NCI-H2171 (cell line): Measurements from ENCODE around the gene SIRPA.
"Not testable (repeated sequence)": the region's sequence is repeated elsewhere in the genome, so short reads cannot be mapped to it uniquely, and the experiment has no call there.

ENCODE experiments used
- DNase-seq: peaks from one replicate; lab custom pipeline; 2025; lab: John Stamatoyannopoulos, UW

Gene SIRPA

GRCh38 chr20:1907586-1907985 lies 12.4 kb downstream of the SIRPA start:
- DNase-seq = no peak

DNA sequence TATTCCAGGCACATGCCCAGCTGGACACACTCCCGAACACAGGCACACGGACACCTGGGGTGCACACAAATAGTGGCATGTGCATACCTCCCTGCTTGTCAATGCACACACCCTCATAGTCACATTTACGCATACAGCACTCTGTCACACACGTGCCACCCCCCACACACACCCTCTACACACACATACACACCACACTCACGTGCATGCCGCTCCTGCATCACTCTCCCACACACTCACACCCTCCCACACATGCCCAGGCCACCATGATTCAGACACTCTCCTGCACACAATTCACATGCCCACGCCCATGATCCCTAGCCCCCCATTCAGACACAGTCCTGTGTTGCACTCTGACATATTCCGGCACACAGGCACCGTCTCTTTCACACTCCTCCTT lies 13.0 kb downstream of the SIRPA start:
- no peak for DNase-seq

GRCh38 chr20:1909097-1909496 lies 13.9 kb downstream of the SIRPA start:
- DNase-seq = no peak

- no peak for DNase-seq
Observed at GRCh38 chr20:1911536-1911935, 16.3 kb downstream of the SIRPA start.

DNA sequence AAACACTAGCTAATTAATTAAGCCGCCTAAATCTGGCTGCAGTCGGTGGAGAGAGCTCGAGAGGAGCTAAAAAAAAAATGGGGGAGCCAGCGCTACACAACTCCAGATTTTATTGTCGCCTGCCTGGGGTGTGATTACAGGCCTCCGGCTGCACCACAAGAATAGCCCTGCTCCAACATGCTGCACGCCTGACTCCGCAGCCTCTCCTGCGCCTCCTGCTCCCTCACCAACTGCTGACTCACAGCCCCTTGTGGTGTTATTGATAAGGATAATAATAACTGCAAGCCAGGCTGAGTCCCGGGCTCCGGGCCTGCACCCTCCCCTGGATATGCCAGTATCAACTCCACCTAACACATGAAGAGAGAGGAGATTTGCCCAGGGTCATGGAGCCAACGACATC lies 16.8 kb downstream of the SIRPA start:
- no peak for DNase-seq

- no peak for DNase-seq
Observed at GRCh38 chr20:1912646-1913045, 17.4 kb downstream of the SIRPA start.

DNA sequence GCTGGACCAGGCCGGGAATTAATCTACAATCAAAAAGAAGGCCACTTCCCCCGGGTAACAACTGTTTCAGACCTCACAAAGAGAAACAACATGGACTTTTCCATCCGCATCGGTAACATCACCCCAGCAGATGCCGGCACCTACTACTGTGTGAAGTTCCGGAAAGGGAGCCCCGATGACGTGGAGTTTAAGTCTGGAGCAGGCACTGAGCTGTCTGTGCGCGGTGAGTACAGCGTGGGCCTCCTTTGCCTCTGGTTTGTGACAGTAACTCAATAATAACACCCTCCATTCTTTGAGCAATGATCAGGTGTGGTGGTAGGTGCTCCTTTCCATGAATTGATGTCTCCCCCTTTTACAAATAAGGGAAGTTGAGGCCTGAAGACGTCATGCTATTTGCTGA lies 20.0 kb downstream of the SIRPA start:
- not testable (repeated sequence) for DNase-seq

DNA sequence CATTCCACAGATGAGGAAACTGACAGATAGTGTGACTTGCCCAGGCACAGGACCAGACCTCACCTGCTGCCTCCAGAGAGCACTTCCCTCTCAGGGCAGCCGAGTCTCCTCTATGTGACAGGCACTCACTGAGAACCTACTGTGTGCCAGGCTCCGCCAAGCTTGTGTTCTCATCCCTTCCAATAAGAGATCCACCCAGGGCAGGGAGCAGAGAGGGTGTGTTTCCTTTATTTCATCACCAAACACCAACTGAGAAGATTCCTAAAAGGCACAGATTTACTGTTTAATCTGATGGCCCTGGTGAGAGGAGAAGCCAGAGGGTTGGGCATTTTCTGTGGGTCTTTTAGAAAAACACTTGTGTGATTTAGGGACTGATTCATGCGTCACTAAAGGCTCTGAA lies 20.5 kb downstream of the SIRPA start:
- DNase-seq = no peak

GRCh38 chr20:1917786-1918185 lies 22.6 kb downstream of the SIRPA start:
- DNase-seq = no peak

DNA sequence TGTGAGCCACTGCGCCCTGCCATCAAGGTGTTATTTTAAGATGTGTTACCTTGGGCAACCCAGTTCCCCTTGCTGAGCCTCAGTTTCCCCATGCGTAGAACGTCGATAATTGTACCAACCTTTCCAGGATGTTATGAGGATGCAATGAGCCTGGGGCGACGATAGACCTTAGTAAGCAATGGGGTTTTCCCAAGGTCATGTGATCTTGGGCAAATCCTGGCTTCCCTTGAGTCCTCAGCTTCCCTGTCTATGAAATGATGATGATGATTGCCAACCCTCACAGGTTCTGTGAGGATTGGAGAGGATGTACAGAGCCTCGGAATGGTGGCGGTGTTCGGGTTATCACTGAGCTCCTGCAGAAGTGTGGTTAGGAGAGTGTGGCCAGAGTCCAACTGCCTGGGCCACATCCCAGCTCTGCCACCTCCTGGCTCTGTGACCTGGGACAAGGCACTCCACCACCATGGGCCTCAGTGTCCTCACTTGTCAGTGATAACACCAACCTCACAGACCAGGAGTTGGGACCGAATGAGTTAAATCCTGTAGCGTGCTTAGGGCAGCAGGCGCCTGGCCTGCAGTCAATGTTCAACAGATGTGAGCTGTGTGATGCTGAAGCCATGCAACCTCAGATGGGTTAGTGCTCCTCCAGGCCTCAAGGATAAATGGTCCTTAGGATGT lies 23.4 kb downstream of the SIRPA start:
- no peak for DNase-seq

DNA sequence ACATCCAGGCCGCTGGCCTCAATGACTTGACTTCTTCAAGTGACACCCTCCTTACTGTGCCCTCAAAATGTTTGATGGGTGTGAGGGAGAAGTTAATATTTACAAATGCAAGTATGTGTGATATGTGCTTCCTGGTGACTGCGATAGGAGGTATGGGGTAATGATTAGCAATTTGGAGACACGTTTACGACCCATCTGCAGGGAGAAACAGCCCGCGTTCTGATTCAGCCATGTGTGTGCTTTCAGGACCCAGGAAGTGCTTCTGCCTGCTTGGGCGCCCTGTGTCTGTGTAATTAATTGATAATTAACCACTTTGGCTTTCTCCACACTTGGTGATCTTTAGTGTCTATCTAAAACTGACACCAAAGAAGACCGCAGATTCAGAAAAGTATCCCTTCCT lies 25.0 kb downstream of the SIRPA start:
- DNase-seq = no peak

DNA sequence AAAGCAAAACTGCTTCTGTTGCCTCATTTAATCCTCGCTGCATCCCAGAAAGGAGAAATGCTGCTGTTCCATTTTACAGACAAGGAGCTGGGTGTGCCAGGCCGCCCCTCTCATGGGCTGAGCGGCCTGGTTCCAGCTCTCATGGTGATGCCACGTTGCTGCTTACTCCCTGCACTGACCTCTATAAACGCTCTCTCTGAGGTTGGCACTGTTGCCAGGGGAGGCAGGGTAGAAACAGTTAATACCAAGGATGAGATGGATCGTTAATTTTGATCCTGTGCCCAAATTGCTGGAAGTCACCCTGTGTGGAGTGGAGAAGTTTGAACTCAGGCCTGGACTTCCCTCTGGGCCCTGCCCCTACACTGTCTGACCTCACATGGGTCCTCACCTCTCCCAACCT lies 25.6 kb downstream of the SIRPA start:
- no peak for DNase-seq

GRCh38 chr20:1921985-1922384 lies 26.8 kb downstream of the SIRPA start:
- not testable (repeated sequence) for DNase-seq

GRCh38 chr20:1922786-1923185 lies 27.6 kb downstream of the SIRPA start:
- DNase-seq = no peak

GRCh38 chr20:1924910-1925861 lies 30.0 kb downstream of the SIRPA start:
- DNase-seq = no peak

DNA sequence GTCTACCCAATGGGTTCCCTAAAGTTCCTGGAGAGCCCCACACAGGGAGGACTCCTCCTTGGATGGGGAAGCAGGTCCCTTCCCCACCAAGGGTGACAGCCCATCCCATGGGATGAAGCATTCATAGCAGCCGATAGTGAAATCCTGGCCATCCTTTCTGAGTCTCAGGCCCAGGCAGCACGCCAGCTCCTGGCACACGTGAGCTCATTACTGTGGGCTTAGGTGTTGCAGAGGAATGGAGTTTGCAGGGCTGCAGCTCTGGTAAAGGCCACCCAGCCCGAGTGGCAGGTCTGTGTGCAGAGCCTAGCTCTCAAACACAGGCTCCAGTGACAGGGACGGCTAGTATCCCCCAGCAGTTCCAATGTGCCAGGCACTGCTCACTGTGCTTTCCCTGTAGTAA lies 31.0 kb downstream of the SIRPA start:
- no peak for DNase-seq

DNA sequence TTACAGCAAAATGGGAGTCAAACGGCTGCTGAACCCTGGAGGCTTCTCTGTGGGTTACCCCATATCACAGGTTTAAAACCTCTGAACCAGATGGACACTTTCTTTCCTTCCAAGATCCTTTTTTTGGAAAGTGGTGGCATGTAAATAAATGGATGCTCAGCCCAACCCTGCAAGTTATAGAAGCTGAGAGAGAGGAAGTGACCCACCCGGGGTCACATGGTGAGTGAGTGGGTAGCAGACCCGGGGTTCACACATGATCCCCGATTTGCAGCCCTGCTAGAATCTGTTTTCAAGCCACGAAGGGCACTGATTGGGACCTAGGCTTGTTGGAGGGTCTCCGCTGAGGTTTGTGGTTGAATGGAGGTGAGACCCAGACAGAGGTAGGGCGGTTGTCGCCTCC lies 32.0 kb downstream of the SIRPA start:
- no peak for DNase-seq

DNA sequence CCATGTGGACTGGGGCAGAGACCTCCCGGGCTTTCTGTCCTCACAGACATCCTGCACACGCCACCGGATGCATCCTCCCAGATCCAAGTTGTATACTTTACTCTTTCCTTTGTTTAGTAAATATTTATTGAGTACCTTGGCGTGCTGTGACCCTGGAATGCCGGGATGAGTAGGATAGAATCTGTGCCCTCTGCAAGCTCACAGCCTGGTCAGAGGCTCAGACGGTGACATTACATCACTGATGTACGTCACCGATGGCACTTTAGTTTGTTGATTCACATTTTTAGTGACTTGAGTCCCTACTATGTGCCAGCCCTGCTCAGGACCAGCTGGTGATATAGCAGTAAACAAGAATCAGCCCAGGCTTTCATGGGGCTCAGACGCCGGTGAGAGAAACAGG lies 32.9 kb downstream of the SIRPA start:
- no peak for DNase-seq

DNA sequence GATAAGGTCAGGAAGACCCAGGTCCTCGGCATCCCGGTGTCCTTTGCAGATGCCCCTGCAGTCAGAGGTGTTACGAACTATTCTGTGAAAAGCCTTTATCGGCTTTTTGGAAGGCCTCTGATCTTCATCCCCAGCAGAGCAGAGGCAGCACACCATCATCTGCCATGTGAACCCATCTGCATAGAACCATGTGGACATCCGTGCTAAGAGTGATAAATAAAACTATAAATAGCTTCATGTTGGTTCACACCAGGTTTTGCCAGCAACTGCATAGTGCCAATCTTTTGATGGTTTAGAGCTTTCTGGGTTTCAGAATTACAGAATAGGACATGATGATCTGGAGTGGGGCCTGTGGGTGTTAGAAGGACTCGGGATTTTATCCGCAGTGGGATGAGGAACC lies 33.6 kb downstream of the SIRPA start:
- no peak for DNase-seq

DNA sequence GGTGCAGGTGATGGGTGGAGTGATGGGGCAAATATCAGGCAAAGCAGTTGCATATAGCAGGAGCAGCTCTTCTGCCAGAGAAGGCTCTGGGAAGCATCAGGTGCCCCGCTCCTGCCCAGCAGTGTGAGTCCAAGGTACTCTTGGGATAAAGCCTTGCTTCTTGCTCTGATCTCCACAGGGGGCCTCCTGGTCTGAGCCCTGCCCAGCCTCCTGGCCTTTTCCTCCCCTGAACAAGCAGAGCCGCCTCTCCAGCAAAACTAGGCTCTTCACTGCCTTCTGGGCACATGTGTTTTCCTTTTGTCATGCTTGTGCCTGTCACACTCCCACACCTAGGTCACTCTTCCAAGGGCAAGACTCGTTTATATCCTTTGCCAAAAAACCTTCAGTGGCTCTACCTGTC lies 34.3 kb downstream of the SIRPA start:
- DNase-seq = no peak

DNA sequence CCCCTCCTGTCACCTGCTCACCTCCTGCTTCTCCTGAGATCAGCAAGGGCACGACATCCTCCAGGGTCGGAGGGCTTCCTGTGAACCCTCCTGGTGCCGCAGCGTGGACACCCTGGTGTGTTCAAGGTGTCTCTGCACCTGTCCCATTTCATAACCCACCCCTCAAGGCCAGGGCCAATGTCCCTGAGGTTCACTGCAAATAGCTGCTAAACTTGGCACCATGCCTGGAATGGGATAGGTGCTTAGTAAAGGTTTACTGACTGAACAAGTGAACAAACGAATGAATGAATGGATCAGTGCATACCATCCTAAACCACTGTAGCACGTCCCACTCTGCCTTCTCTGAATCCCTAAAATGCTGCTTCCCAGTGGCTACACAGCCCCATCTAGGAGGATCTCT lies 35.0 kb downstream of the SIRPA start:
- no peak for DNase-seq

GRCh38 chr20:1931830-1932229 lies 36.6 kb downstream of the SIRPA start:
- DNase-seq = no peak

- DNase-seq = no peak
Observed at GRCh38 chr20:1932971-1933370, 37.8 kb downstream of the SIRPA start.
